ENCODE measurements around the gene LAMA3.

Gene LAMA3

DNA sequence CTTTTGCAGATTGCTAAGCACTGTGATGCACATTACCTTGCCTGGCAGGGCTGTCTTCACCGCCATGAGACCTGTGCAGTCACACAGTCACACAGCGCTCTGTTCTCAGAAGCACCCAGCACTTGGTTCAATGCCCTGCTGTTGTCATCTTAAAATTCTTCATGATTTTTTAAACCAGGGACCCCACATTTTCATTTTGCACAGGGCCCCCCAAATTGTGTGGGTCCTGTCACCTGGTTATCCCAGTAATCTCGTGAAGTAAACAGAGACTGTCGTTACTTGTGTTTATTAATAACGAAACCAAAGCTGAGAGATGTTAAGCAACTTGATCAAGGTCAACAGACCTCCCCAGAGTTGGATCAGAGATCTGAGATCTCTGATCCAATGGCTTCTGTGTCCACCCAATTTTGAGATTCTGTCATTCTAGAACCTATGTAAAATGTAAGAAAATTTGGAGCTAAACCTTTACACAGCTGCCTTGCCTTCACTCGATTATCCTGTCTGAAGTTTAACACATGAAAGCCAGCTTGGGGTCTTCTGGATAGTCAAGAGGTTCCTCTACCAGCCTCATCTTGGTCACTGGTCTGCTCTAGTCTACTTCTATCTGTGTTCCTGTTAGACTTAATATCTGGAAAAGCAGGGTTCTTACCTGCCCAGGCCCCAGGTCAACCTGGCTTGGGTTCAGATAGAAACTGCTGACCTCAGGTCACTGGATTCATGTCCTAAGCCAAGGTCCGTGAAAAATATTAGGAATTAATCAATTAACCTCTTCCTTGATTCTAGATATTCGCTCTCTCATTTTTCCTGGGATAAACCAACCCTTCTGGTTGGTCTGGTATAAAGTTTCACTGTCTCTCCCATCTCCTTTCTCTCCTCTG is 311.6 kb downstream of the LAMA3 start:
- H3K36me3 ChIP-seq (ENCODE audit: insufficient read depth, low read length): no peaks in the 10 kb centered on the region
- no peaks in the 10 kb centered on the region for H3K27me3 ChIP-seq (ENCODE audit: insufficient read depth, low read length, poor library complexity, severe bottlenecking)
- no peaks in the 10 kb centered on the region for H3K79me2 ChIP-seq (ENCODE audit: insufficient read depth, low read length)
- no peak for TF ChIP-seq EZH2phosphoT487 (IDR thresholded peaks at IDR 0.05; ENCODE audit: borderline replicate concordance)
- TF ChIP-seq, protein P1, sequence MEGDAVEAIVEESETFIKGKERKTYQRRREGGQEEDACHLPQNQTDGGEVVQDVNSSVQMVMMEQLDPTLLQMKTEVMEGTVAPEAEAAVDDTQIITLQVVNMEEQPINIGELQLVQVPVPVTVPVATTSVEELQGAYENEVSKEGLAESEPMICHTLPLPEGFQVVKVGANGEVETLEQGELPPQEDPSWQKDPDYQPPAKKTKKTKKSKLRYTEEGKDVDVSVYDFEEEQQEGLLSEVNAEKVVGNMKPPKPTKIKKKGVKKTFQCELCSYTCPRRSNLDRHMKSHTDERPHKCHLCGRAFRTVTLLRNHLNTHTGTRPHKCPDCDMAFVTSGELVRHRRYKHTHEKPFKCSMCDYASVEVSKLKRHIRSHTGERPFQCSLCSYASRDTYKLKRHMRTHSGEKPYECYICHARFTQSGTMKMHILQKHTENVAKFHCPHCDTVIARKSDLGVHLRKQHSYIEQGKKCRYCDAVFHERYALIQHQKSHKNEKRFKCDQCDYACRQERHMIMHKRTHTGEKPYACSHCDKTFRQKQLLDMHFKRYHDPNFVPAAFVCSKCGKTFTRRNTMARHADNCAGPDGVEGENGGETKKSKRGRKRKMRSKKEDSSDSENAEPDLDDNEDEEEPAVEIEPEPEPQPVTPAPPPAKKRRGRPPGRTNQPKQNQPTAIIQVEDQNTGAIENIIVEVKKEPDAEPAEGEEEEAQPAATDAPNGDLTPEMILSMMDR (conservative IDR thresholded peaks at IDR 0.05; ENCODE audit: low read length): no peak
- no peak overlapping the region; the same call in 1 of the 2 replicates for H2AFZ ChIP-seq (ENCODE audit: low read length)
- no peaks in the 10 kb centered on the region for H4K20me1 ChIP-seq (ENCODE audit: insufficient read depth, low read length, poor library complexity, severe bottlenecking)
- H3K4me3 ChIP-seq (ENCODE audit: low read length, poor library complexity, severe bottlenecking): no peak overlapping the region
- H3K9me2 ChIP-seq (replicated peaks; ENCODE audit: low read depth, low read length): no peaks in the 10 kb centered on the region
- no peak overlapping the region for H3K4me2 ChIP-seq (ENCODE audit: low read depth, low read length, poor library complexity, severe bottlenecking)
- no peaks in the 10 kb centered on the region for H3K4me1 ChIP-seq (ENCODE audit: insufficient read depth, low read length, poor library complexity, severe bottlenecking)
- H3K9ac ChIP-seq (ENCODE audit: low read depth, low read length, poor library complexity, severe bottlenecking): no peak overlapping the region
- H3K9me3 ChIP-seq (ENCODE audit: insufficient read depth, low read depth, low read length): no peaks in the 10 kb centered on the region
- no peaks in the 10 kb centered on the region for H3F3A ChIP-seq (ENCODE audit: low read depth)

DNA sequence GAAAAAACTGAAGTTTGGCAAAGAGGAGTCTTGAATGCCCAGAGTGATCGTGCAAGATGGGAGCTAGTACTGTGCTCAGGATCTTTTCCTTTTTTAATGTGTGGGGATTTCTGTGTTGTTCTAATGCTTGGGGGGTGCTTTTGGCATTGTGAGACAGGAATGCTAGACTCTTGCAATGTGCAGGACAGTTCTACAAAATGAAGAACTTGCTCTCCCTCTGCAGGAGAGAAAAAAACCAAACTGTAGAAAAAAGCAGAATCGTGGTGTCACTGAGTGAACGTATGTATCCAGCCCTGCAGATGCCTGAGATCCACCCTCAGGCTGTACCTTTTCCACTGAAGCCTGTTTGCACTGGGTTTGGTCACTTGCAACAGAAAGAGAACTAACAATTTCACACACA is 313.2 kb downstream of the LAMA3 start:
- Histone ChIP-seq H2AFZ (ENCODE audit: low read length) (no peak overlapping the region), H3K4me3 (ENCODE audit: low read length, poor library complexity, severe bottlenecking) (no peak overlapping the region), H3K4me1 (ENCODE audit: insufficient read depth, low read length, poor library complexity, severe bottlenecking) (no peaks in the 10 kb centered on the region), H3K9ac (ENCODE audit: low read depth, low read length, poor library complexity, severe bottlenecking) (no peak overlapping the region), H3K9me3 (ENCODE audit: insufficient read depth, low read depth, low read length) (no peaks in the 10 kb centered on the region), H3K36me3 (ENCODE audit: insufficient read depth, low read length) (no peaks in the 10 kb centered on the region), H3K27me3 (ENCODE audit: insufficient read depth, low read length, poor library complexity, severe bottlenecking) (no peaks in the 10 kb centered on the region), H3K4me2 (ENCODE audit: low read depth, low read length, poor library complexity, severe bottlenecking) (no peak overlapping the region), H3F3A (ENCODE audit: low read depth) (no peaks in the 10 kb centered on the region), H4K20me1 (ENCODE audit: insufficient read depth, low read length, poor library complexity, severe bottlenecking) (no peaks in the 10 kb centered on the region), H3K9me2 (replicated peaks; ENCODE audit: low read depth, low read length) (no peaks in the 10 kb centered on the region), H3K79me2 (ENCODE audit: insufficient read depth, low read length) (no peaks in the 10 kb centered on the region)
- no peak for TF ChIP-seq EZH2phosphoT487 (IDR thresholded peaks at IDR 0.05; ENCODE audit: borderline replicate concordance)
- TF ChIP-seq, protein P1 (conservative IDR thresholded peaks at IDR 0.05; ENCODE audit: low read length): peak; percentile 29

GRCh38 chr18:24003288-24003687 is 314.0 kb downstream of the LAMA3 start:
- no peak overlapping the region for H3K9ac ChIP-seq (ENCODE audit: low read depth, low read length, poor library complexity, severe bottlenecking)
- no peaks in the 10 kb centered on the region for H3K4me1 ChIP-seq (ENCODE audit: insufficient read depth, low read length, poor library complexity, severe bottlenecking)
- no peak overlapping the region for H3K4me2 ChIP-seq (ENCODE audit: low read depth, low read length, poor library complexity, severe bottlenecking)
- no peaks in the 10 kb centered on the region for H4K20me1 ChIP-seq (ENCODE audit: insufficient read depth, low read length, poor library complexity, severe bottlenecking)
- TF ChIP-seq, protein P1 (conservative IDR thresholded peaks at IDR 0.05; ENCODE audit: low read length): no peak
- no peak for TF ChIP-seq EZH2phosphoT487 (IDR thresholded peaks at IDR 0.05; ENCODE audit: borderline replicate concordance)
- H3K9me2 ChIP-seq (replicated peaks; ENCODE audit: low read depth, low read length): no peaks in the 10 kb centered on the region
- no peaks in the 10 kb centered on the region for H3F3A ChIP-seq (ENCODE audit: low read depth)
- H3K4me3 ChIP-seq (ENCODE audit: low read length, poor library complexity, severe bottlenecking): no peak overlapping the region
- H3K79me2 ChIP-seq (ENCODE audit: insufficient read depth, low read length): no peaks in the 10 kb centered on the region
- H3K27me3 ChIP-seq (ENCODE audit: insufficient read depth, low read length, poor library complexity, severe bottlenecking): no peaks in the 10 kb centered on the region
- H3K36me3 ChIP-seq (ENCODE audit: insufficient read depth, low read length): no peaks in the 10 kb centered on the region
- H2AFZ ChIP-seq (ENCODE audit: low read length): no peak overlapping the region
- H3K9me3 ChIP-seq (ENCODE audit: insufficient read depth, low read depth, low read length): no peaks in the 10 kb centered on the region

Measured in Loucy (cell line).